Activated T-cell treated with anti-CD3 and anti-CD28 coated beads for 4 hours (primary cell): Measurements from ENCODE around the gene ITFG2.
"Not testable (repeated sequence)": the region's sequence is repeated elsewhere in the genome, so short reads cannot be mapped to it uniquely, and the experiment has no call there.

Experiments used
- DNase-seq: peaks from one replicate; pipeline ENCODE4 v3.0.0-alpha.2; 2020

ITFG2 gene

DNA sequence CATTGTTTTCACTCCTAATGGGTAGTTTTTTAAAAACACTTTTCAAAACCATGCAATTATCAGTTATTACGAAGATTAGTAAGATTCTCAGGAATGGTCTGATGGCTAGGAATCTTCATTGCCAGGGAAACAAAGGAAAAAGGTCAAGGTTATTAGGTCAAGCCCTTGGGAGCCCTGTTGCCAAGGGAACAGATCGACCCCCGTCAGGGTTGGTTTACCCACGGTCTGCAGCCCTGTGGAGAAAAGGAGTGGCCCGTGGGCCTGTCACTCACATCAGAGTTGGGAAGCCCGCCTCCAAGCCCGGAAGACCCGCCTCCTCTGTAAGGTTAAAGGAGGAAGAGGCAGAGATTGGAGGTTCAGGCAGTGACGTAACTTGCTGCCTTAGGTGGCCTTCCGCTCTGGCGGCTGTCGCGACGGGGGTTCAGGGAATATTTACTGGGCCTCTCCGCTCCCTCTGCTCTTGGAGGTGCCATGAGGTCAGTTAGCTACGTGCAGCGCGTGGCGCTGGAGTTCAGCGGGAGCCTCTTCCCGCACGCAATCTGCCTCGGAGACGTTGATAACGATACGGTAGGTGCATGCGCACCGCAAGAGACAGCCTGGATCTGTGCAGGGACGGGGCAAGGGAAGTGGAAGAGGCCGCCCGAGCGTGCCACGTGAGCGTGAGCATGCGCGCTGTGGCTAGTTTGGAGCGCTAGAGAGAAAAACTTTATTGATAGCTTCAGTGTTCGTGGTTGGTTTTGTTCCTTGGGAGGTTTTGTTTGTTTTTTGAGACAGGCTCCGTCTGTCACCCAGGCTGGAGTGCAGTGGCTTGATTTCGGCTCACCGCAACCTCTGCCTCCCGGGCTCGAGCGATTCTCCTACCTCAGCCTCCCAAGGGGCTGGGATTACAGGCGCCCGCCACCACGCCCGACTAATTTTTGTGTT, at the start of gene ITFG2:
Gene ITFG2, plus strand, starts transcription at position 379 of the 924 bp plus-strand sequence. Its CDS starts 93 bp downstream, at position 472.
- DNase-seq: peak; percentile 93

DNA sequence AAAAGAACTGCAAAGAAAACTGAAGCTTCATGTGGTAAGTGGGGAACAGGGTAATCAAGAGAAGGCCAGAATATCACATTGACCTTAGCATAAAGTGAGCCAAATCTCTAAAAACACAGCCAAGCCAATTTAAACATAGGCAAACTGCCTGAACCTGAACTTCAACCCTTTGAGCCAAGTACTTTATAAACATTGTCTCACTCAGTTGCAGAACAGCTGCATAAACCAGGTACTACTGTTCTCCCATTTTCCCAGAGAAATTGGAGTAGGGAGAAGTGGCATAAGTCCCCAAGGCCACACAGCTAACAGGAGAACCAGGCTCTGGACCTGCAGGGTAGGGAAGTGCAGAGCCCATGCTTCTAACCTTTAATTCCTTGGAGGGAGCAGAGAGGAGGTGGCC, 48.1 kb upstream of the ITFG2 start:
- no peak for DNase-seq

DNA sequence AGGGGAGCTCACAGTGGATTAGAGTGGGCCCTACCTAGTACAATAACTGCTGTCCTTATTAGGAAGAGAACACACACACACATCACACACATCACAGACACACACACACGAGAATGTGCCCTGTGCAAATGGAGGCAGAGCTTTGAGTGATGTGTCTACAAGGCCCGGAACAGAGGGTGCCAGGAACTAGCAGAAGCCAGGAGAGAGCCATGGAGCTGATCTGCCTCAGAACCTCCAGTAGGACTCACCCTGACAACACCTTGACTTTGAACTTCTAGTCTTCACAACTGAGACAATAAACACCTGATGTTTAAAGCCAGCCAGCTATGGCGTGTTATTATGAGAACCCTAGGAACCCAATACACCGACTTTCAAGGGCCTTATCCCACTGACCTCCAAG, 47.4 kb upstream of the ITFG2 start:
- no peak for DNase-seq

DNA sequence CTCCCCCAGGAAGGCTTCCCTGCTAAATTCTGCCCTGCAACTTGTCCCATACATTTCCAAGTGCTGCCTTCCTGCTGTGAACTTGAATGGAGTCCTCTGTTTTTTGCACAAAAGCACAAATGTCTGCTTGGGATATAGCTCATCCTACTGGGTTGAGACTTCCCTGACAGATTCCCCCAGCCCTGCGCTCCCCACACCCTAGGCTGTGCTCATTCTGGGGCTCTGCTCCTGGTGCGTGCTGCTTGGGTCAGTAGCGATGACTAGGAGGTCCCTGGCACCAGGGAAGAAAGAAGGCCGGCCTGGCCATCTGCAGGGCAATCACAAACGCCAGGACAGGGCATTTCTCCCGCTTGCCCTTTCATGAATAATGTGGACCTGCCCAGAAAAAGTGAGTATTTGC, 46.9 kb upstream of the ITFG2 start:
- no peak for DNase-seq

DNA sequence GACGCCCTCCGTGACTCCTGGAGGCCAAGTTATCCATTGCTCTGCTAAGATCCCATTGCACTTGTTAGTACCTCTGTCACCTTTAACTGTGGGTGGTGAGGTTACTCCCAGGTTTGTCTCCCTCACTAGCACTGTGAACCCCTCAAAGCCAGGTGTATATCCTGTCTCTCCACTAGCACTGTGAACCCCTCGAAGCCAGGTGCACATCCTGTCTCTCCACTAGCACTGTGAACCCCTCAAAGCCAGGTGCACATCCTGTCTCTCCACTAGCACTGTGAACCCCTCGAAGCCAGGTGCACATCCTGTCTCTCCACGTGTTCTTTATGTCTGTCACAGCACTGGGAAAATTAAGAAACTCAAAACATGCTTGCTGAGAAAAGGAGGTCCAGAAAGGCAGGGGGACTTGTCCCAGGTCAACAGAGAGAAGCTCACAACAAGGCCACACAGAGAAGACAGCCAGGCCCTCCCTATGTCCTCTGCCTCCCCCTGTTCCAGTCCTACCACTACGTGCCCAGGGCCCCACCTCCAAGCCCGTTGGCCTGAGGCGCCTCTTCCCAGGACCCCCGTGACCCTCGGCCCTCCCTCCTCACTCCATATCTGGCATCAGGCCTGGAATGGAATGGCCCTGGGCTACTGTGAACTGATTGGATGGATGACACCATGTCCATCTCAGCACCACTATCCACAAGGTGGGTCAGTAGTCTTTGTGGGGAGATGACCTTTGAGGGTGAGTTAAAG, 44.1 kb upstream of the ITFG2 start:
- no peak for DNase-seq

DNA sequence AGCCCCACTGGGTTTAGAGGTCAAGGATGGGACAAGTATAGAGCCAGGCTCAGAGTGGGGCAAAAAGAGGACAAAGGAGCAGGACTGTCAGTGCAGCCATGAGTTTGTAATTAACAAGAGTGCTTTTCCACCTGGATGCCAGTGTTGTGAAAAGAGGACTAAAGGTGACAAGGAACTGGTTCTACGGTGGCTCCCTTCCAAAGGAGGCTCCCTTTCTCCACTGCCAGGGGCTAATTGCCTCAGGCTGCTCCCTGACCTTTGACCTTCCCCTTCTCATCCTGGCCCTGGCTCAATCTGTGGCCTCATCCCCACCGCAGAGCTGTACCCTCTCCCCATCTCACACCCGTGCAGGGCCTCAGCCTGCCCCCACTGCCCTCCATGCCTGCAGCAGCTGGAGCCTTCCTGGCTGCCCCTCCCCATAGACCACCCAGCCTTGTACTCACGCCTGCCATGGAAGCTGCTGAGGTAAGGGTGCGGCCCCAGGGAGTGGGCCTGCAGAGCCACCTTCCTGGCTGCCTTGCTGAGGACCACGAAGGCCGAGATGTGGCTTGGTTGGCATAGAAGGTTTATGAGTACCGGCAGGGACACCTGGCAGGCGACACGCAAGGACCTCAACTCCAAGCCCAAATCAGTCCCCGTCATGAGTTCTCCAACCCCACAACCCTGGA, 42.5 kb upstream of the ITFG2 start:
- DNase-seq: no peak

DNA sequence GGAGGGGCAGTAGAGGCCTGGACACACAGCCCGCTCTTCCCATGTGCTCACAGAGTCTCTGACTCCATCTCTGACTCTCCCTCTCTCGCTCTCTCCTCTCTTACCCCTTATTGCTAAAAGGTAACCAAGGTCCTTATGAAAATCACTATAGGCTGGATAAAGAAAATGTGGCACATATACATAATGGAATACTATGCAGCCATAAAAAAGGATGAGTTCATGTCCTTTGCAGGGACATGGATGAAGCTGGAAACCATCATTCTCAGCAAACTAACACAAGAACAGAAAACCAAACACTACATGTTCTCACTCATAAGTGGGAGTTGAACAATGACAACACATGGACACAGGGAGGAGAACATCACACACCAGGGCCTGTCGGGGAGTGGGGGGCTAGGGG, 41.9 kb upstream of the ITFG2 start:
- not testable (repeated sequence) for DNase-seq

DNA sequence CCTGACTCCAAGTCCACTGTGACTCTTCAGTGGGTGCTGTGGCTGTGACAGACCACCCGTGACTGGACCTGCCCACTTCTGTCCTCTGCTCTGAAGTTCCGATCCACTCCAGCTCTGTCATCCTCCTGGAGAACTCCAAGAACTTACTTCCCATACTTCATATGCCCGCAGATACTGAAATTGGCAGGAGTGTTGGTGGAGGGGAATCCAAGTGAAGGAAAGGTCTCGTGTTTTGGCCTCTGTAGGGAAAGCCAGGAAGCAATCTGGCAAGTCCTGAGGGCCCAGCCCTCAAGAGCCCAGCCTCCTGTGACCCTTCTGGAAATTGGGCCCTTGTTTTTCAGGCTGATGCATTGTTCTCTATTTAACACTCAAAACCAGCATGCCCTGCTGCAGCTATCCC, 40.1 kb upstream of the ITFG2 start:
- no peak for DNase-seq

DNA sequence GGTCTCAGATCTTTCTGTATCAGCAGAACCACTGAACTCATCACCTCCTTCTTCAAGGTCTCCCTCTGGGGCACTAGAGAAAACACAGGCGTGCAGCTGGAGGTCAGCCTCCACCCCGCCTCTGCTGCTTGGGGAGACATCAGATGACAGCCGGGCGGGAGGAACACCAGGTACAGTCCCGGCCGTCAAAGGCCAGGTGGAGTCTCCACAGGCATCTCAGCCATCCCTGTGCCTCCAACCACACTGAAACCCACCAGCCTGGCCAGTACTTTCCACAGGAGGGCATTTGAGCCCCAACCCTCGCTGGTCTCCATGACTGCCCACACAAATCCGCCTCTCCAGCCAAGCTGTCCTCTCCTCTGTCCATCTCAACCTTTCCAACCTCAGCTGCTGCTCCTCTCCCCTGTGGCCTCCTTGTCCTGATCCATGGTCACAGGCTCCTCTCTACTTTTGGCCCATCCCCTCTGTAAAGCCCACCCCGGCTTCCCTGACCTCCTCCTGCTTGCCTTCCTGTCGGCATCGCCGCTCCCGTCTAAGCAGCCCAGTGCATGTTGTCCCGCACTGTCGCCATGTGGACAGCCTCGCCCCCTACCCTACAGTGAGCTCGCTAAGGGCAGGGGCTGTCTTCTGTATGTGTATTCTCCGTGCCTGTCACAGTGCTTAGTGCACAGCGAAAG, 39.1 kb upstream of the ITFG2 start:
- DNase-seq: no peak

DNA sequence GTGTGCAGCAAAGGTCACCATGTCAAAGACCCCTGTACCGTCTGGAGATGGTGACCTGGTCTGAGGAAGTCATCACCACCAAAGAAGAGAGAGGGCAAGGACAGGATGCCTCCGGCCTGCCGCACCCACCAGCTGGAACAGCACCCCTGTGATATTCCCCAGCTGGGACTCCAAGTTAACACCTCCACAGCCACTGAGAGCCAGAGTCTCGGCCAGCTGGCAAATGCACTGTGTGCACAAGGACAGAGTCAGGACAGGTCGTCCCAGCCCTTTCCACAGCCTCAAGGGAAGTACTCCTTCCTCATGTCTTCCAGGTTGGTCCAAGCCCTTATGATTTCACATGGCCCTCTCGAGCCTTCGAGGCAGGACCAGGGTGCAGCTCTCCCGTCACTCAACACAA, 37.0 kb upstream of the ITFG2 start:
- DNase-seq: no peak

DNA sequence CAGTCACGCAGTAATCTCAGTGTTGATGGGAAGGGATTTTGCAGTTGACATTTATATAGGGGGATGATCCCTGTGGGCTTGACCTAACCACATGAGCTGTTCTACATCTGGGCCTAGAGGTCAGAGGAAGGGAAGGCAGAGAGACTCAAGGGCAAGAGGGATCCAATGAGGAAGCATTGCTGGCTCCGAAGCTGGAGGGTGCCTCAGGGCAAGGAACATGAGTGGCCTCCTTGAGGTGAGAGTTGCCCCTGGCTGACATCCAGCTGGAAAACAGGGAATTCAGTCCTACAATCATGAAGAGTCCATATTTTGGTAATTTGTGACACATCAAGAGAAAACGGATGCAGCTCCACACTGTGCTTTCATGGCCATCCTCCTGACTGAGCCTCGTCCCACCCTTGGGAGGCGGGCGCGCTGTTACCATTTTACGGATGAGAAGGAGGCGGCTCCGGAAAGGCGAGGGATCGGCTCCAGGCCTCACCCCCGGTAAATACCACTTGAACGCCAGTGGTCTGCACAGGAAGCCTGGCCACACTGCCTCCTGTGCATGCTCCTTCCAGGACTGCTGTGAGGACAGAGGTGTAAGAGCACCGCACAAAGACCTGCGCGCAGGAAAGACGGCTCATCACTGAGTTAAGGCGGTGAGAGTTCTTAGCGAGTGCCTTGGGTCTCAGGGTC, 36.2 kb upstream of the ITFG2 start:
- no peak for DNase-seq

DNA sequence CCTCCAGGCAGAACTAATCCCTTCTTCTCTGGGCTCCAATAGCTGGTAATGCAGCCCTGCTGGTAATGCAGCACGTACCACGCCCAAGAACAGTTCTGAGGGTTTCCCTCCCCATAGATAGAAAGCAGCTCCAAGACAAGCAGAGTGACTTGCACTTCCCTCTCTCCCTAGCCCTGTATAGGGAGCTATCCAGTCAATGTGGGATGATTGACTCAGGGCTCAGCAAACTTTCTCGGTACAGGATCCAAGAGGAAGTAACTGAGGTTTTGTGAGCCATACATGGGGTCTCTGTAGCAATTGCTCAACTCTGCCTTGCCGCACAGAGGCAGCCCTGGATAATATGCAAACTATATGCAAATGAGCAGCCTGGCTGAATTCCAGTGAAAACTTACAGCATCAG, 33.2 kb upstream of the ITFG2 start:
- no peak for DNase-seq

DNA sequence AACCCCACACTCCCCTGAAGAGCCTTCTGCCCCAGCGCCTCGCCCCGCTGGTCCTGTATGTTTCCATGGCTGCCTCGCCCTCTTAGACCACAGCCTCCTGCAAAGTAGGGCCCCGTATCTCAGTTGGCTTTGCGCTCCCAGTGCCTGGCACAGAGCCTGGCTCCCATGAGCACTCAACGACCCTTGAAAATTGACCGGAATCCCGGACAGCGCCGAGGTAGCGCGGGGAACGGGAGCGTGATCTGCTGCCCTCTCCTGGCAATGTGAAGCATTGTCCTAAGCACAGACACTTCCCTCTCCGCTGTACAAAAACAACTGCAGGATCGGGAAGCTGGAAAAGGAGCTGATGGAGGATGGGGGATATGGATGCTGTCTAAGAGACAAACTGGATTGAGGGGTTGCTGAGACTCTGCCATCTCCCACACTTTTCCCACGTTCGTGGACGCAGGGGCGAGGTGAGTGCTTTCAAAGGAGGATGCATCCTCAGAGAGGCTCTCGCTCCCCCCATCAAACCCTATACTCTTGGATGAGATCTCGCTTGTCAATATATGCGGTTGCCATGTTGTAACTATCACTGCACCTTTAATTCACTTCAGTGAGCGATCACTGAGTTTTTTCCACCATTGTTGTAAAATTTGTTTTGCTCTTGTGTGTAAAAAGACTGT, 28.4 kb upstream of the ITFG2 start:
- DNase-seq: no peak

DNA sequence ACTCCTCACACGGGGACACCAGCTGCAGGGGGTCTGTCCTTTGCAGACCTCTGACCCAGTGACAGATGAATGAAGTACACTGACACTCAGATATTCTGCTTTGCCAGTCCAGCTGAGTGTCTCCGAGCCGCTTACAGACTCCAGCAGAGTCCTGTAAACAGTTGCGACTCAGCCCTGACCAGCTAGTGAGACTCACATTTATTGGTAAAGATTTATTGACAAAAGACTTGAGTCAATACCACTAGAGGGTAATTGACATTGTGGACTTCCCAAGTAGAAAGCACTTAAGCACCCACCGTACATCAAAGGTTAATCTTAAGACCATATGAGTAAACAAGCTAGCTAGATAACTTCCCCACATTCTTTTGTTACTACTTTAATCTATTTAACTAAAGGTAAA, 27.5 kb upstream of the ITFG2 start:
- DNase-seq: no peak

DNA sequence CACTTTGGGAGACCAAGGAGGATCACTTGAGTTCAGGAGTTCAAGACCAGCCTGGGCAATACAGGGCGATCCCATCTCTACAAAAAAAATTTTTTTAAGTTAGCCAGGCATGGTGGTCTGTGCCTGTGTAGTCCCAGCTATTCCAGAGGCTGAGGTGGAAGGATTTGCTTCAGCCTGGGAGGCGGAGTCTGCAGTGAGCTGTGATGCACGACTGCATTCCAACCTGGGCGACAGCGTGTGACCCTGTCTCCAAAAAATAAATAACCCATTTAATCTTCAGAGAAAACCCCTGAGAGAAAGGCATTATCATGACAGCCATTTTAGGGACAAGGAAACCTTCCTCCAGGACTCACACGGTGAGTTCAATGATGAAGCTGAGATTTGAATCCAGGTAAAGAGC, 21.4 kb upstream of the ITFG2 start:
- DNase-seq: no peak

DNA sequence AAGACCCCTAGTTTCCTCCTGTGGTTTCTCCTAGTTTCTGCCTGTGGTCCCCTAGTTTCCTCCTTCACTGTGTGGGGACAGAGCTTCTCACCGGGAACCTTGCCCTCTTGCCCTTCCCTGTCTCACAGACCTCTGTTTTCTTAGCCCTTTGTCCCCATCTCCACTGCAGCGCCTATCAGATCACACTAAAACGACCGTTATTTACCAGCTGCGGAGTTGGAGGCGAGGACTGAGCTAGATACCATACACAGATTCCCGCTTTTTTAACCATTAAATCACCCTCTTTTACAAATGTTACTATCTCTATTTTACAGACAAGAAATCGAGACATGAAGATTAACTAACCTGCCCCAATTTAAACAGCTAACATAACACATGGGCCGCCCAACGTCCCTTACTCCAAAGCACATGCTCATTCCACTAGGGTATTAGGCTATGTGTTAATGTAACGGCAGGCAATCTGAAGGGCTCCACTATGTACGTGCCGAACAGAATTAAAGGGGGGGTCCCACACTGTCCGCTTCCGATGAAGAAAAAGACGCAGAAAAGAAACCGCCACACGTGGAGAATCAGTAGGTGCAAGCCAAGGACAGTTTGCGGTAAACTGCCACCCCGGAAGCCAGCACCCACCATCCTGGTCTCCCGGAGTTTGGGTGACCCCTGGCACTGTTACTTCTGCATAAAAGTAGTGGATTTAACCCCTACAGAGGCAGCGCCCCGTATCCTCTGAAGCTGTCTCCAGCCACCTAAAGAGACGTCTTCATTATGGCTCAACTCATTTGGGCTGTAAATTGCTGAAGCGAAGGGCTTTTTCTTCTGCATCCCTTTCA, 19.6 kb upstream of the ITFG2 start:
- DNase-seq: no peak

DNA sequence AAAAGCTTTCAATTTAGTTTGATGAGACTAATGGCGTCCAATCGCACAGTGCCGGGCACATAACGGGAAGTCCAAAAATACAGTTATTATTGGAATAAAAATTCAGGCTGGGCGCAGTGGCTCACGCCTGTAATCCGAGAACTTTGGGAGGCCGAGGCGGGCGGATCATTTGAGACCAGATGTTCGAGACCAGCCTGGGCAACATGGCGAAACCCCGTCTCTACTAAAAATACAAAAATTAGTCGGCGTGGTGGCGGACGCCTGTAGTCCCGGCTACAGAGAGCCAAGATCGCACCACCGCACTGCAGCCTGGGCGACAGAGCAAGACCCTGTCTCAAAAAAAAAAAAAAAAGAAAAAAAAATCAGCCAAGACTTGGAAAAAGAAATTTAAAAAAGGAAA, 18.9 kb upstream of the ITFG2 start:
- no peak for DNase-seq

DNA sequence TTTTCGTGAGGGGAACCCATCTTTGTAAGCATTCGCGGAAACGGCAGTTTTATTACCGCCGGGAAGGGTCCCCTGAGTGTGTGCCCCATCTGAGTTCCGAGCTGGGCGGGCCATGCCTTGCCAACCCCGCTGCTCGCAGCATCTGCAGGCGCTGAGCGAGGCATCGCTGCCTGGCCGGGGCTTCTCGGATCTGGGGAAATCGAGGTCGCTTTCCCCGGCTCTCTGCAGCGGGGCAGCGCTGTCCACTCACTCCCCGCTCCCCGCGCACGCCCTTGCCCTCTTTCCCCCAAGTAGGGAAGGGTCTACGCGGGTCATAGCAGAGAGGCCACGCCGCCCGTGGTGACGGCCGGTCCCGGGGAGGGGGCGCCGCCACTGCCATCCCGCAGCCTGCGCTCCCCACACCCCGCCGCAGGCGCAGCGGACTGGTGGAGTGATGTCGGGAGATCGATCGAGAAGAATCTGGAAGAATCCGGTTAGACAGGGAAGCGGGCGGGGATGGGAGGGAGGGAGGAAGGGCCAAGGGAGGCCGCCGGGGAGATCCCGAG, 18.2 kb upstream of the ITFG2 start:
- no peak for DNase-seq

DNA sequence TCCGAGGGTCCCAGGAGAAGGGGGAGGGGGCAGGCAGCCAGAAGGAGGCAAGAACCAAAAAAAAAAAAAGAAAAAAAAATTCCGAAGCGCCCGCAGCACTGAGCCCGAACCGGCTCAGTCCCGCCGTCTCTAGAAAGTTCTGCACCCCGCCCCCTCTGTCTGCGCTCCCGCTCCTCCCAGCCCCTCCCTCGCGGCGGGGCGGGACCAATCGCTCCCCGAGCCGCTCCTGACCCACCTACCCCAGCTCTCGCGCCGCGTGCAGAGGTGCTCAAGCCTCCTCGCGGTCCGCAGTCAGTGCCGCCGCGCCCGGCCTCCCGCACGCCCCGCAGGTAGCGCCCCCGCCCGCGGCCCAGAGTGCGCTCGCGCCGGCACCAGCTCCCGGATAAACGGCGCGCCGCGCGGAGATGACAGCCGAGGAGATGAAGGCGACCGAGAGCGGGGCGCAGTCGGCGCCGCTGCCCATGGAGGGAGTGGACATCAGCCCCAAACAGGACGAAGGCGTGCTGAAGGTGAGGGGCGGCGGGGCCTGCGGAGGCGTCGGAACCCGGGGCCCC, 17.7 kb upstream of the ITFG2 start, which contains the start of gene FKBP4:
Gene FKBP4, plus strand, starts transcription at position 235 of the 554 bp plus-strand sequence. Its CDS starts 170 bp downstream, at position 405.
- peak; percentile 86 for DNase-seq
